Neuron (in vitro differentiated cells): ENCODE results near the gene ATXN7L3B.

Source experiments
- H2AFZ ChIP-seq: one replicate; pipeline ENCODE4 v1.6.1; 2013; ENCODE audit warnings: low read depth, mild to moderate bottlenecking, inconsistent platforms, low read length, moderate library complexity
- H3K27me3 ChIP-seq: one replicate; pipeline ENCODE4 v1.6.1; 2013; ENCODE audit warnings: low read length; ENCODE audit not compliant: insufficient read depth
- H3K36me3 ChIP-seq: one replicate; pipeline ENCODE4 v1.6.1; 2013; ENCODE audit warnings: low read length; ENCODE audit not compliant: insufficient read depth
- H3K4me1 ChIP-seq: one replicate; pipeline ENCODE4 v1.6.1; 2013; ENCODE audit warnings: low read length; ENCODE audit not compliant: insufficient read depth
- H3K4me3 ChIP-seq: 2 replicates; pipeline ENCODE4 v1.5.1; 2013; ENCODE audit warnings: mild to moderate bottlenecking, low read length, moderate library complexity
- H3K9me3 ChIP-seq: one replicate; pipeline ENCODE4 v1.6.1; 2013; ENCODE audit warnings: low read length

The ATXN7L3B gene

GRCh38 chr12:74579446-74579845 lies 41.8 kb downstream of the ATXN7L3B start:
- Histone ChIP-seq H3K4me3 (no peak overlapping the region), H2AFZ (no peak overlapping the region), H3K4me1 (no peaks in the 10 kb centered on the region), H3K9me3 (no peaks in the 10 kb centered on the region), H3K36me3 (no peaks in the 10 kb centered on the region), H3K27me3 (no peaks in the 10 kb centered on the region)

- no peaks in the 10 kb centered on the region for H3K36me3 ChIP-seq
- H3K4me3 ChIP-seq, result no peak overlapping the region
- H3K27me3 ChIP-seq, result no peaks in the 10 kb centered on the region
- no peak overlapping the region for H2AFZ ChIP-seq
- no peaks in the 10 kb centered on the region for H3K9me3 ChIP-seq
- no peaks in the 10 kb centered on the region for H3K4me1 ChIP-seq
Measured at GRCh38 chr12:74579981-74580380, 42.3 kb downstream of the ATXN7L3B start.

GRCh38 chr12:74581439-74581838 lies 43.8 kb downstream of the ATXN7L3B start:
- H3K4me1 ChIP-seq, result no peaks in the 10 kb centered on the region
- no peaks in the 10 kb centered on the region for H3K36me3 ChIP-seq
- H2AFZ ChIP-seq, result no peak overlapping the region
- no peaks in the 10 kb centered on the region for H3K27me3 ChIP-seq
- H3K9me3 ChIP-seq, result no peaks in the 10 kb centered on the region
- no peak overlapping the region for H3K4me3 ChIP-seq

GRCh38 chr12:74584483-74585062 lies 46.9 kb downstream of the ATXN7L3B start:
- Histone ChIP-seq H3K4me1 (no peaks in the 10 kb centered on the region), H3K4me3 (no peak overlapping the region), H2AFZ (no peak overlapping the region), H3K9me3 (no peaks in the 10 kb centered on the region), H3K36me3 (no peaks in the 10 kb centered on the region), H3K27me3 (no peaks in the 10 kb centered on the region)

- H3K4me3 ChIP-seq, result no peak overlapping the region
- H3K36me3 ChIP-seq, result no peaks in the 10 kb centered on the region
- no peak overlapping the region for H2AFZ ChIP-seq
- no peaks in the 10 kb centered on the region for H3K4me1 ChIP-seq
- no peaks in the 10 kb centered on the region for H3K27me3 ChIP-seq
- no peaks in the 10 kb centered on the region for H3K9me3 ChIP-seq
Measured at GRCh38 chr12:74586251-74586650, 48.6 kb downstream of the ATXN7L3B start.
